HCEC 1CT (cell line): ENCODE measurements around the gene FGD6.
A peak's percentile ranks its signal among the peaks of the same experiment; 100 is the strongest.
"Not testable (repeated sequence)": the region's sequence is repeated elsewhere in the genome, so short reads cannot be mapped to it uniquely, and the experiment has no call there.

Experiments used
- DNase-seq: peaks from one replicate; pipeline ENCODE4 v3.0.0-alpha.2; 2017

The FGD6 gene

GRCh38 chr12:95173392-95174251 is 43.6 kb downstream of the FGD6 start:
- peak; percentile 75 for DNase-seq

GRCh38 chr12:95169368-95169767 is 47.9 kb downstream of the FGD6 start:
- DNase-seq: peak; percentile 82

- no peak for DNase-seq
Measured at GRCh38 chr12:95168746-95169145, 48.5 kb downstream of the FGD6 start.

- peak; percentile 28 for DNase-seq
Measured at GRCh38 chr12:95164656-95165055, 52.6 kb downstream of the FGD6 start.

DNA sequence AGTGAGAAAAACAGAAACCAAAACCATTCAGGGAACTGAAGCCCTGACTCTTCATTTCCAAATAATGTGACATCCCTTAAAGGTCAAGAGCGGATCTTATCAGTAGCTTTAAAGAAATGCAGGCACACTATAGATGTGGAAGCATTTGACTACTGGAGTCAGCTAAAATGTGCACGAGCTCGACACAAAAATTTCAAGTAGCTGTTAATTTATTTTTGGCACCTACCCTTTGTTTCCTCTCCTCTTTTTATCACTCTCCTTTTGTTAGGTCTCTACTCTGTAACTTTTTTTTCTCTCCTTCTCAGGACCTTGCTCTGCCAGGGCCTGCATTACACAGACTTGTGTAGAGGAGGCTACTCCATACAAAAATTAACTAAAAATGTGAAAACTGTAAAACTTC is 58.3 kb downstream of the FGD6 start:
- DNase-seq: no peak

GRCh38 chr12:95151821-95152220 is 65.4 kb downstream of the FGD6 start:
- DNase-seq: no peak

GRCh38 chr12:95151406-95151805 is 65.9 kb downstream of the FGD6 start:
- no peak for DNase-seq

- DNase-seq: no peak
Measured at GRCh38 chr12:95150501-95150900, 66.8 kb downstream of the FGD6 start.

- no peak for DNase-seq
Measured at GRCh38 chr12:95147866-95148265, 69.4 kb downstream of the FGD6 start.

DNA sequence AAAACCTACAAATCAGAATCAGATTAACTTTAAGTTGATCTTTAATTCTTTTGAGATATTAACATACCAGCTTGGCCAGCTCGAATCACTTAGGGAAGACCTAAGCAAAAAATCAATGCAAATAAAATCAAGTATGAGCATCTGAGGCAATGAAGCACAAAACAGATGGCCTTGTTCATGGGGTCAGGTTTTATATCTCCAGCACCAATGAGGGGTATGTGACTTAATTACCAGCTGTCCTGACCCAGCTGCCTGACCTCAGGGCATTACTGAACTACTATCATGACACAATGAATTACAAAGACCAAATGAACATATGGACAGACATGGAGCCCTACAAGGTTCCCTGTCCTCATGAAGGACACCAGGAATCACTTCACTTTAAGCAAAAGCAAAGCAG is 70.5 kb downstream of the FGD6 start:
- no peak for DNase-seq

- DNase-seq: no peak
Measured at GRCh38 chr12:95143621-95144205, 73.6 kb downstream of the FGD6 start.

DNA sequence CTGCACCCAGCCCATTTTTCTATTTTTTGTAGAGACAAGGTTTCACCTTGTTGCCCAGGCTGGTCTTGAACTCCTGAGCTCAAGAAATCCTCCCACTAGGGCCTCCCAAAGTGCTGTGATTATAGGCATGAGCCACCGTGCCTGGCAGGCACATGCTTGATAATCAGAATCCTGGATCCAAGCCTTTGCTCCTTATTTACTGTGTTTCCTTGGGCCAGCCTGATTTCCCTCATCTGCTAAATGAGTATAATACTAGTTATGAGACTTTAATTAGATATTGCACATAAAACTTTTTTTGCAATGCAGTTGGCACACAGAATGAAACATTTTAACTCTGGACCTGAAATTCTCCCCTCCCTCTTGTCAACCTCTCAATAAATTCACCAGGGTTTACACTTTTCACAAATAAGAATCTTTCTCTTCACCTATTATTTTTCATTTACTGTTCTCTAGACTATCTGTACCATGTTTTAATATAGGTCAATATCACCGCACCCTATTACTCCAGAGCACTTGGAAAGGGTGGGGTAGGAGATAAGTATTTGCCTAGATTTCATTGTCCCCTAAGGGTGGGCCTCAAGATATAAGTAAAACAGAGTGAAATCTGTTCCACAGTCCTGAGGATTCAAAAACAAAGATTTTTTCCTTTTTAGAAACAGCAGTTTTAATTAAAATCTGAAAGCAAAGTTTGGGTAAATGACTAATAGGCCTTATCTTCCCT is 74.7 kb downstream of the FGD6 start:
- no peak for DNase-seq

- no peak for DNase-seq
Measured at GRCh38 chr12:95141310-95141709, 76.0 kb downstream of the FGD6 start.

DNA sequence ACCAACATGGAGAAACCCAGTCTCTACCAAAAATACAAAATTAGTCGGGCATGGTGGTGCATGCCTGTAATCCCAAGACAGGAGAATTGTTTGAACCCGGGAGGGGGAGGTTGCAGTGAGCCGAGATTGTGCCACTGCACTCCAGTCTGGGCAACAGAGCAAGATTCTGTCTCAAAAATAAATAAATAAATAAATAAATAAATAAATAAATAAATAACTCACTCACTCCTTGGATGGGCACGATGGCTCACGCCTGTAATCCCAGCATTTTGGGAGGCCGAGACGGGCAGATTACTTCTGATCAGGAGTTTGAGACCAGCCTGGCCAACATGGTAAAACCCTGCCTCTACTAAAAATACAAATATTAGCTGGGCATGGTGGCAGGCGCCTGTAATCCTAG is 79.2 kb downstream of the FGD6 start:
- DNase-seq: not testable (repeated sequence)

- no peak for DNase-seq
Measured at GRCh38 chr12:95136598-95136997, 80.7 kb downstream of the FGD6 start.

GRCh38 chr12:95134085-95134484 is 83.2 kb downstream of the FGD6 start:
- no peak for DNase-seq

DNA sequence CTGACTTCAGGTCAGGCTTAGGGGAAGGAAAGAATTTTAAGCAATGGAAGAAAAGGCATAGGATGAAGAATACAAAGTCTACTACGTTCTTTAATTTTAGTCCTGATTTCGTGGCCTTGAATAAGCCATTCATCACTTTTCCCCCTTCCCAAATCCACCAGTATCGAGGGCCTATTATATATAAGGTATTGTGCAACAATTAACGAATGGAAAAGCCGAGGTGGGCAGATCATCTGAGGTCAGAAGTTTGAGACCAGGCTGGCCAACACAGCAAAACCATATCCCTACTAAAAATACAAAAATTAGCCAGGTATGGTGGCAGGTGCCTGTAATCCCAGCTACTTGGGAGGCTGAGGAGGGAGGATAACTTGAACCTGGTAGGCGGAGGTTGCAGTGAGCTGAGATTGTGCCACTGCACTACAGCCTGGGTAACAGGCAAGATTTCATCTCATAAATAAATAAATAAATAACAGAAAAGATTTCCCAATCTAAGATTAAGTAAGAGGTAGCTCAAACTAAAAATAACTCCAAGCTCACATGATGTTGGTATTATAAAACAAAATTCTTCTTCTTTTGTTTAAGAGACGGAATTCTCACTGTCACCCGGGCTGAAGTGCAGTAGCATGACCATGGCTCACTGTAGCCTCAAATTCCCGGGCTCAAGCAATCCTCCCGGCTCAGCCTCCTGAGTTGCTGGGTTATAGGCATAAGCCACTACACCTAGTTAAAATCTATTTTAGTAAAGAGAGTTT is 85.5 kb downstream of the FGD6 start:
- peak; percentile 57 for DNase-seq

- DNase-seq: no peak
Measured at GRCh38 chr12:95130096-95130495, 87.2 kb downstream of the FGD6 start.

- no peak for DNase-seq
Measured at GRCh38 chr12:95129115-95129514, 88.2 kb downstream of the FGD6 start.

DNA sequence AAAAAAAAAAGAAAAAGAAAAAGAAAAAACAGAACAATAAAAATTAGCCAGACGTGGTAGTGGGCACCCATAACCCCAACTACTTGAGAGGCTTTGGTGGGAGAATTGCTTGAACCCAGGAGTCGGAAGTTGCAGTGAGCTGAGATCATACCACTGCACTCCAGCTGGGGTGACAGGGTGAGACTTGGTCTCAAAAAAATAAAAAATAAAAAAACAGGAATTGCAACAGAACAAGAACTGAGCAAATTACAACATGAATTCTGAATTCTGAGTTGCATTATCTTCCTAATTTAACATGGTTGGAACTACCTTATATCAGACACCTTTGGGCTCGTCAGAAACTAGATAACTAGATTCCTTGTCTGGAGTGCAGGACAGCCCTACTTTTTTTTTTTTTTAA is 90.5 kb downstream of the FGD6 start:
- no peak for DNase-seq

GRCh38 chr12:95126076-95126475 is 91.2 kb downstream of the FGD6 start:
- DNase-seq: no peak

DNA sequence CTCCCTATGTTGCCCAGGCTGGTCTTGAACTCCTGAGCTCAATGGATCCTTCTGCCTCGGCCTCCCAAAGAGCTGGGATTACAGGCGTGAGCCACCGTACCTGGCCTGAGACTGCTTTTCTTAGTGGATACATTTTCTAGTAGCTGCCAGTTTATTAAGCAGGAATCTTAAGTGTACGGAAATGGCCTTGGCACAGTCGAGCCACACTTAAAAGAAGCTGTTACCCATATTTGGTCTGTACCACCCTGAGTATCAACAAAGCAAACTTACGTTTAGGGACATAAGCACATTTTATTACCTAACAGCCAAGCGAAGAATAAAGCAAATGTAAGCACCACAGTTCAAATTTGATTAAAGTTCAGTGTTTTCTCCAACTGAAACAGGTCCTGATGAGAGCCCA is 93.2 kb downstream of the FGD6 start:
- DNase-seq: no peak

- no peak for DNase-seq
Measured at GRCh38 chr12:95118788-95119179, 98.5 kb downstream of the FGD6 start.
